Choroid plexus epithelial cell (primary cell): ENCODE measurements around the gene THSD1.

Experiments
- DNase-seq: peaks from one replicate; pipeline ENCODE4 v3.0.0-alpha.2; 2010; ENCODE audit warnings: low read depth
- H3K4me3 ChIP-seq: 2 replicates; pipeline ENCODE4 v1.5.1; 2011; ENCODE audit warnings: low read depth, mild to moderate bottlenecking, control low read depth, low read length, moderate library complexity
- TF ChIP-seq, protein P1 (sequence below): conservative IDR thresholded peaks from 2 replicates; pipeline ENCODE4 v1.5.1; 2011; ENCODE audit warnings: low read depth, mild to moderate bottlenecking, control low read depth, inconsistent platforms, low read length, moderate library complexity

The THSD1 gene

DNA sequence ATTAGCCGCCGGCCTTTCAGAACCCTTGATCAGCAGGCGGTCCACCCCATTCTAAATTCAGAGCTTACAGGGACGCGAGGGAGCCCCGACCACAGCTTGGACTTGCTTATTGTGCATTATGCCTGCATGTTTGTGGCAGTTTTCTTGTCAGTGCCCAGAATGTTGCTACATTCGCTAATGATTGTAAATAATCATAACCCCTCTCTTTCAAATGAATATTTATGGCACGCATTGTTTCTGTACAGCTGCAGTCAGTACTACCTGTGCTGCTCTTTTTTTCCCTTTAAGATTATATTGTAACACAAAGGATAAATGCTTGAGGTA, 44.8 kb upstream of the THSD1 start:
- TF ChIP-seq, protein P1, sequence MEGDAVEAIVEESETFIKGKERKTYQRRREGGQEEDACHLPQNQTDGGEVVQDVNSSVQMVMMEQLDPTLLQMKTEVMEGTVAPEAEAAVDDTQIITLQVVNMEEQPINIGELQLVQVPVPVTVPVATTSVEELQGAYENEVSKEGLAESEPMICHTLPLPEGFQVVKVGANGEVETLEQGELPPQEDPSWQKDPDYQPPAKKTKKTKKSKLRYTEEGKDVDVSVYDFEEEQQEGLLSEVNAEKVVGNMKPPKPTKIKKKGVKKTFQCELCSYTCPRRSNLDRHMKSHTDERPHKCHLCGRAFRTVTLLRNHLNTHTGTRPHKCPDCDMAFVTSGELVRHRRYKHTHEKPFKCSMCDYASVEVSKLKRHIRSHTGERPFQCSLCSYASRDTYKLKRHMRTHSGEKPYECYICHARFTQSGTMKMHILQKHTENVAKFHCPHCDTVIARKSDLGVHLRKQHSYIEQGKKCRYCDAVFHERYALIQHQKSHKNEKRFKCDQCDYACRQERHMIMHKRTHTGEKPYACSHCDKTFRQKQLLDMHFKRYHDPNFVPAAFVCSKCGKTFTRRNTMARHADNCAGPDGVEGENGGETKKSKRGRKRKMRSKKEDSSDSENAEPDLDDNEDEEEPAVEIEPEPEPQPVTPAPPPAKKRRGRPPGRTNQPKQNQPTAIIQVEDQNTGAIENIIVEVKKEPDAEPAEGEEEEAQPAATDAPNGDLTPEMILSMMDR = no peak
- DNase-seq = no peak
- peak overlapping the region; percentile 37 for H3K4me3 ChIP-seq

DNA sequence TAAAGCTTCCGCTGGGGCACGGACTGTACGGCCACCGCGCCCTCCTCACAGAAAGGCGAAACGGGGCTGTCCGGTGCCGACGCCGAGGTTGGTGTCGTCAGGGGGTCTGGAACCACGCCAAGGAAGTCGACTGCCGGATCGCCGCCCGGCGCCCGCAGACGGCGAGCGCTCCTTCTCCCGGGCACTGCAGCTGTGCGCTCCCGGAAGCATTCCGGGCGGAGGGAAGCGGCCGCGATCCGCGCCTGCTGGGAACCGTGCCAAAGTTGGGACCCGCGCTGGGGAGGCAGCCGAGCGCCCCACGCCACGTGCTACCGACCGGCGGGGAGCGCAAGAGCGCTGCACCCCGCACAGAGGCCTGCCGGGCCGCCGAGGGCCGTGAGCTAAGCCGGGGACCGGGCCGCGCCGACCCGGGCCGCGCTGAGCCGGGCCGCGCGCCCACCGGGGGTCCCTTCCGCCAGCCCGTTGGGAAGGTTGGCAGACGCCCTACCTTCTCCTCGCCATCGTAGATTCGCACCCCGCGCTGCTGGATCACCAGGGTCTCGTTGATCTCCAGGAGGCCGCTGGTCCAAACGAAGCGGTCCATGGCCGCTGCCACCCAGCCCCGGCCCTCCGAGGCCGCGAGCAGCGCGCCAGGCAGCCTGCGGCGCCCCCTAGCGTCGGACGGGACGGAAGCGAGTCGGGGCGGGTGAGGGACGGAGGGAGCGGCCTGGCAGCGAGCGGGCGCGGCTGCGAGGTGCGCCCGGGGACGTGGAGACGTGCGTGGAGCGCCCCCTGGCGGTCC, 44.2 kb upstream of the THSD1 start, which contains the start of gene VPS36:
TSS of gene VPS36 (minus strand) at position 623 of the 781 bp plus-strand sequence. CDS start at position 583, 40 bp downstream.
- TF ChIP-seq, protein P1 = peak; percentile 74
- H3K4me3 ChIP-seq = peak within 1 kb of the TSS; percentile 84
- DNase-seq = peak; percentile 96

DNA sequence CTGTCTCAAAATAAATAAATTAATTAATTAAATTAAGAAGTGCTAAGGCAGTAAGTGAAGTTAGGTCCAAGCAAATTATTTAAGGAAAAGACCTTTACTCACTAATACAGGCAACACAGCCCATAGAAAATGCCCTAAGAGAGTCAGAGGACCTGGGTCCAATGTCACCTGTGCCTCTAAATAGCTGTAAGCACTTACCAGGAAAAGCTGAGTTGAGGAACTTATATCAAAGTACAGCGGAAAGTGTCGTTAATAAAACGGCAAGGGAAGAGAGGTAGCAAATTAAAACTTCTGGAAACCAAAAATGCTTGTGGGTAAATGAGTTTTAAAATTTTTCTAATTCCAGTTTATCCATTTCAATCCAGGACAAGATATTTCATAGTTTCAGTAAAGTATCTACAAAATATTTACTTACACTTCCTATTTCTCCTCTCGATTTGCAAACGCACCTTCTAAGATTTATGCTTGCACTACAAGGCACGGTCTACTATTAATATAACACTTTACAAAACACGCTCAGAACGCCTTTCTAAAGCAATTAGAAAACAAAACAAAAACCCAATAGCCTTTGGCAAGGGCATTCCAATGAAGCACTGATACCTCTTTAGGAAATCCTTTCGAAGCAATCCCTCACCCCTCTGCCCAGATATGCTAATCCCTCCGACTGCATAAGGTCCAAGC, 43.5 kb upstream of the THSD1 start:
- TF ChIP-seq, protein P1 = no peak
- H3K4me3 ChIP-seq = peak overlapping the region; percentile 84
- no peak for DNase-seq

DNA sequence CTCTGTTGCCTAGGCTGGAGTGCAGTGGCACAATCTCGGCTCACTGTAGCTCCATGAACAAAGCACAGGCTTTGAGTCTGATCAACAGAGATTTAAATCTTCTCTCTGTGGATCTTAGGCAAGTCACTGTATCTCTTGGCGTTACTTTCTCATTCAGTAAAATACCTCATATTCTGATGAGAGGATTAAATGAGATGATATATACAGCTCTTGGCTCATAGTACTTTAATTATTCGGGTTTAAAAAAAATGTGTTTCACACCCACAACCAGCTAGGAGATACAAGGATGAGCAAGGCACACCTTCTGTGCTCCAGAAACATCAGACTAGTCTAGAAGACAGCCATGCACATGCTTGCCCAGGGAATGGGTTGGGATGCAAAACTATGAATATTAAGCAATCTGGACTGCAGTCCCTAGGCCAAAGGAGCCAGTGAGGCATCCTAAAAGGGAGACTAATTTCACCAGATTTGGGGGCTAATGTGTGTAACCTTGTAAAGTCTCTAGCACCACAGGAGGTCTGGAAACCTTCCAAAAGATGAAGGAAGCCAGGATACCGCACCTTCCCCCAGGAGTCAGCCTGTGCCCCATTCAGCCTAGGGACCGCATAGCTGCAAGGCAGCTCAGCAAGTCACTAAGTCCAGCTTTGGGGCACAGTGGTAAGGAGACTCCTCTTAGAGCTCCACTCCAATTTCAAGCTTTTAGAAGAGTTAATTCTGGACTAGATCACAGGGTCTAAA, 42.0 kb upstream of the THSD1 start:
- no peak overlapping the region for H3K4me3 ChIP-seq
- DNase-seq = peak; percentile 7
- TF ChIP-seq, protein P1 = no peak

DNA sequence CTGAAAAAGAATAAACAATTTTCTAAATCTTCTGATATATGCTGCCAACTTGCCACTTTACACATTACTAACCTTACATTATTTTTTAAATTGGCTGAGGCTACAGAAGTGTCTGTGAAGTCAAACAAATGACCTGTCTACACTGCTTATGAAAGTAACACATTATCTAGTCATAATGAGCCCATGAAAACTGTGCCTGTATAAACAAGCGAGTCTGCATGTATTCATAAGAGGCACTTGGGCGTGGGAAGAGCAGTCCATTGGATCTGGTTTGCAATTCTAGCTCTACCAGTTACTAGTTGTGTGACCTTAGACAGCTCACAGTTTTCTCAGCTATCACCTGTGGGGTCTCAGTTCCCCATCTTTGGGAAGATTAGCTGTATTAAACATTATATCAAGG, 41.4 kb upstream of the THSD1 start:
- no peak overlapping the region for H3K4me3 ChIP-seq
- no peak for DNase-seq
- TF ChIP-seq, protein P1 = no peak

DNA sequence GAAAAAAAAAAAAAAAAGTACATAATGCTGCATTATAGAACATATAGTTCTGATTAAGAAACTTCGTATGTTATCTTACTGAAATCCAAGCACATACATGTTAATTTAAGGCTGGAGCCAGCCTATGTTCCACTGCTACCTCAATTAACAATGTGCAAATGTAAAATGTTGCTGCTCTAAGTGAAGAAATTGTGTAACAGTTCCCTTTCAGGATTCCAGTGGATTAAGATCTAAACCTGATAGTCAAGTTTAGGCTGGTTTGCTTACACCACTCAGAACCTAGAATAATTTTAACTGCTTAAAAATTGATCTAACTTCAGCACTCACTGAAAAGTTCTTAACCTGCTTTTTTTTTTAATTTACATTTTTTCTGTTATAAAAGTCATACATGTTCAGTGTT, 40.3 kb upstream of the THSD1 start:
- H3K4me3 ChIP-seq = no peak overlapping the region
- no peak for DNase-seq
- TF ChIP-seq, protein P1 = no peak
